Stimulated activated CD4-positive, alpha-beta T cell treated with anti-CD3 and anti-CD28 coated beads, Interleukin-4, amount 100 ng/mL, for 1 hour (primary cell): ENCODE results near the gene DNA2.

ENCODE experiments used
- DNase-seq: peaks from one replicate; pipeline ENCODE4 v3.0.0-alpha.2; 2020

Gene DNA2

GRCh38 chr10:68440898-68441297, 30.9 kb downstream of the DNA2 start:
- no peak for DNase-seq

- DNase-seq, result no peak
Measured at GRCh38 chr10:68435803-68436202, 36.0 kb downstream of the DNA2 start.

DNA sequence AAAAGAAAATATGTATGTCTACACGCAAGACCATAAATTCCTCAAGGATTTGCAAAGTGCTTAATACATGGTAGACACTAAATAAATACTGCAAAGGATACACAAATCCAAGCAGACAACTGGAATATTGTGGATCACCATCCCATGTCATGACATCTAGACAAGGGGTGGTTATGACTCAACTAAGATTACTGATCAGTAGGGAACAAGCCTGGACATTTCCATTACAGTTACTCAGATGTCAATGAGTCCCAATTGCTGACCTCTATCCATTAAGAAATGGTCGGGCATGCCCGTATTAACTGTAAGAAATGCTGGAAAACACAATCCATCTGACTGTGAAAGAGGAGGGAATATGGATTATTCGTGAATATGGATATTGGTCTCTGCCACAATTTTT, 37.1 kb downstream of the DNA2 start:
- DNase-seq, result no peak

DNA sequence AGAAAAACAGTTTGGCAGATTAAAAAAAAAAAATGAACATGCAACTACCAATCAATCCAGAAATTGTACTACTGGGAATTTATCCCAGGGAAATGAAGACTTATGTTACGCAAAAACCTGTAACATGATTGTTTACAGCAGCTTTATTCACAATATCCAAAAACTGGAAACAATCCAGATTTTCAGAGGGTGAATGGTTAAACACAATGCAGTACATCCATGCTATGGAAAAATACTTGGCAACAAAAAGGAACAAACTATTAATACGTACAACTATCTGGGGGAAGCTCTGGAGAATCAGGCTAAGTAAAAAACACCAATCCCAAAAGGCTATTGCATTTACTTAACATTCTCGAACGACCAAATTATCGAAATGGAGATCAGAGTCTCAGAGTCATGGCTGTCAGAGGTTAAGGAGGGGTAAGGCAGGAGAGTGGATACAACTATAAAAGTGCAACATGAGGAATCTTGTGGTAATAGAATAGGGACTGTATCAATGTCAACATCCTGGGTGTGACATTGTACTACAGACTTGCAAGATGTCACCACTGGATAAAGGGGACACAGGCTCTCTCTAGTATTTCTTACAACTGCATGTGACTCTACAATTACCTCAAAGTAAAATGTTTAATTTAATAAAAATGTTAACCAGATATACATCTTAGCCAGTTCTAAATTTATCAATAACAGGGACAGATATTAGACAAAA, 43.2 kb downstream of the DNA2 start:
- no peak for DNase-seq

- no peak for DNase-seq
Measured at GRCh38 chr10:68424454-68425014, 47.2 kb downstream of the DNA2 start.

DNA sequence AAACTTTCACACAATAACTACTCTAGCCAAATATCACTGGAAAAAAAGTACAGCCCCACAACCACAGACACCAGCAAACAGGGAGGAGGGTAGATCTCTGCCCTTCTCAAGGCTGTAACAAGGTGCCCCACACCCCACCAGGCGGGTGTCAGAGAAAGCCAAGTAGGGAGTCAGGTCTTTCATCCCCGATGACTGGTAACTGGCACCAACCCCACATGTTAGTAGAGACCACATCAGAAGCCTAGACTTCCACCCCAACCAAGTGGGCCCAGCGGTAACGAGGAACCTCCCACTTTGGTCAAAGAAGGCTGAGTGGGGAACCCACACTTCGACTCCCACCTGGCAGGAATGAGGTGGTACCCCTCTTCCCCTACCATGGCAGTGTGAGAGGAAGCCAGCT, 48.3 kb downstream of the DNA2 start:
- DNase-seq, result peak; percentile 8

- DNase-seq, result no peak
Measured at GRCh38 chr10:68419376-68419775, 52.4 kb downstream of the DNA2 start.

DNA sequence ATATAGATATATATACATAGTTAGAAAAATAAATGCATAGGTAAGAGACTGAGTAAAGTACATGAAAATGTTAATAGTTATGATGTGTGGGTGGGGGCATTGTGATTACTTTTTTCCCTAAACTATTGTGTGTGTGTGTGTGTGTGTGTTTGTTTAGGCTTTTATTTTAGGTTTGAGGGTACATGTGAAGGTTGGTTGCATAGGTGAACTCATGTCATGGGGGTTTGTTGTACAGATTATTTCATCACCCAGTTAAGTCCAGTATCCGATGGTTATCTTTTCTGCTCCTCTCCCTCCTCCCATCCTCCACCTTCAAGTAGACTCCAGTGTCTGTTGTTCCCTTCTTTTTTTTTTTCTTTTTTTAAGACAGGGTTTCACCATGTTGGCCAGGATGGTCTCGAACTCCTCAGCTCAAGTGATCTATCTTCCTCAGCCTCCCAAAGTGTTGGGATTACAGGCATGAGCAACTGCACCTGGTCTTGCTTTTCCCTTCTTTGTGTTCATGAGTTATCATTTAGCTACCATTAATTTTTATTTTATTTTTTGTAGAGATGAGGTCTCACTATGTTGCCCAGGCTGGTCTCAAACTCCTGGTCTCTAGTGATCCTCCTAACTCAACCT, 62.8 kb downstream of the DNA2 start:
- DNase-seq, result no peak

DNA sequence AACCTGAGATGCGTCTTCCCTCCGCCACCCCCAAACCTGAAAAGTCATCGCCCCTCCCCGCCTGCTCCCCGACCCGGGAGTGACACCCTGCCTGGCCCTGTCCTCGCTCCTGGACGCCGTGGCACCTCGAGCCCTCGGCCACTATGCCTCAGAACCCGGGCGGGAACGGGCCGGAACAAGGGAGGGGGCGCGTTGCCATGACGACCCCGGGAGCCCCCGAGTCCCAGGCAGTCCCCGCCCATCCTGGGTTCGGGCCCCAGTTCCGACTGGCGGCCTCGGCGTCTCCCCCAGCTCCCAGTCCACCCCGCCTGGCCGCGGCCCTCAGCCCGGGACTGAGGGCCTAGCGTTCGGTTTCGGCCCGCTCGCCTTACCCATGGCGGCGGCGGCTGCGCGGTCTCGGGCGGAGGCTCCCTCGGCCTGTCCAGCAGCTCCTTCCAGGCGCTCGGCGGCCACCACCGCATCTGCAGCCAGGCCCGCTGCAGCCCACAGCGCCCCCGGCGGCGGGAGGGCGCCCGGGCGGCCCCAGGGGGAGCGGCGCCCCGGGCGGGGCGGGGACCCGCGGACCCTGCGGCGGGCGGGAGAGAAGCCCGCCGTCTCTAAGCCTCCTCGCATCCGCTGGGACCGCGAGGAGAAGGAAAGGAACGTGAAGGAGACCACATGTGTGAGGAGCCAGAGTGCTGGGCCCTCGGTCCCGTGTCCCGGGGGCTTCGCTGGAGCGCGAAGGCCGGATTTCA, 64.8 kb downstream of the DNA2 start, which contains the start of gene RUFY2:
Gene RUFY2 (minus strand): TSS at position 463 of the 734 bp plus-strand sequence. CDS start 88 bp downstream, at position 375.
- peak; percentile 79 for DNase-seq

DNA sequence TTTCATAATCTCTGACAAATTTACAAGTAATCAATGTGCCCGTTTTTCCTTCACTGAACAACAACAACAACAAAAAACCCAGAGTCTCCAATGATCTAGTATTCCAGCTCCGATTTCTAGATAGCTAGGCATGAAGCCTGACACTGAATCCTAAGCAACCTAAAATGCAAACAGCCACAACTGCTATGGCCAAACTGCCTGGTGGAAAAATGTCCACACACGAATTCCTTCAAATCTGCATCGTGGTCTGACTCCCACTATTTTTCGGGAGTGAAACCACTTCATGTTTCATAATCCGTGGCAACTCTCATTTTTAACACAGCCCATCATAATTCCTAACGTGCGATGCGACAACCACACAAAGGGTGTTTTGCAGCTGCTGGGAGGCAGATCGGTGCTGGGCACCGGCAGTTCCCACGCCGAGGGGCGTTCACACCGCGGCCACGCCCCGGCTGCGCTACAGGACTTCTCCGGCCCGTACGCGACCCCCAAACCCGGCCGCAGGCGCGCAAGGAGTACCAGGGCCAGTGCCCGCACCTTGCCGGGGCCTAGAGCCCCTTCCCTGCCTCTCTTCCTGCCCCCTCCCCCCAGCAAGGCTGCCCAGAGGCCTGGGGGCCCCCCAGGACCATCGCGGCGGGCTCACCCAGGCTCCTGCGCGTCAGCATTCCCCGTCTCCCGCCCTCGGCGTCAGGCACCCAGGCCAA, 65.5 kb downstream of the DNA2 start:
- peak; percentile 42 for DNase-seq

GRCh38 chr10:68403701-68404100, 68.1 kb downstream of the DNA2 start:
- no peak for DNase-seq

GRCh38 chr10:68402276-68402675, 69.5 kb downstream of the DNA2 start:
- no peak for DNase-seq

GRCh38 chr10:68397005-68397404, 74.8 kb downstream of the DNA2 start:
- no peak for DNase-seq

- no peak for DNase-seq
Measured at GRCh38 chr10:68385740-68386139, 86.0 kb downstream of the DNA2 start.

GRCh38 chr10:68371604-68372003, 100.2 kb downstream of the DNA2 start:
- no peak for DNase-seq

GRCh38 chr10:68367121-68367520, 104.7 kb downstream of the DNA2 start:
- DNase-seq, result no peak

GRCh38 chr10:68366600-68366999, 105.2 kb downstream of the DNA2 start:
- DNase-seq, result no peak

DNA sequence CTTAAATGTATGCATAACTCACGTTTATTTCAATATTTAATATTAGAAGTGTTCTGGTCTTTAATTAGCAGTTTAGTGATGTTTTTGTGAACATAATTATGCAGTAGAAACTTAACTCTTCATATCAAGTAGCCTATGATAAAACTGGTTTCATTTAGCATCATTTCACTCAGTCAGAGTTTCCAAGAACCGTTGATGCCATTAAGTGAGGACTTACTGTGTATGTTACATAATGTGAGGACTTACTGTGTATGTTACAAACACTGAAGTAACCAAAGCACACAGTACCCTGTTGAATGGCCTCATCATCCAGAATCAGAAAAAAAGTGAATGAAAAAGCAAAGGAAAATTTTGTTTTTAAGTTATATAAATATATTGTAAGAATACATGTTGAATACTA, 106.2 kb downstream of the DNA2 start:
- DNase-seq, result no peak

GRCh38 chr10:68364101-68364886, 107.5 kb downstream of the DNA2 start:
- no peak for DNase-seq
